Panc1 (cell line): Measurements from ENCODE around the gene KPNB1. TPM values are rescaled to one million over a fixed set of nuclear protein-coding genes. Genes with fewer than 3 reads are reported as not detected.

ENCODE experiments used
- ATAC-seq: fragments of 200-7000 bp; cut with Tn5 transposase; 2 replicates; pipeline ENCODE4 v1.9.1; 2020; ENCODE audit warnings: mild to moderate bottlenecking, moderate library complexity
- BruUV-seq: library from RNA; stranded (reverse); fragments of 400-500 nt; replicated peaks from 2 replicates; lab custom pipeline; 2021; lab: Mats Ljungman, UMichigan
- CTCF ChIA-PET: fragments of 300-600 bp; sonication (Branson Sonifier 250); formaldehyde crosslinking; loops from one replicate; lab custom pipeline; 2022; ENCODE audit warnings: antibody characterized with exemption; lab: Charles Lee
- POLR2A ChIA-PET: fragments of 300-600 bp; sonication (Branson Sonifier 250); formaldehyde crosslinking; loops from one replicate; lab custom pipeline; 2022; ENCODE audit warnings: antibody characterized with exemption; lab: Charles Lee
- DNase-seq: peaks from one replicate; pipeline ENCODE4 v3.0.0-alpha.2; 2010; ENCODE audit warnings: low read depth, low spot score
- H3K27ac ChIP-seq: 2 replicates; pipeline ENCODE4 v1.5.1; 2011; ENCODE audit warnings: mild to moderate bottlenecking, low read length, inconsistent platforms
- H3K27me3 ChIP-seq: fragments of 200-500 bp; sonication (Bioruptor generic); 2 replicates; pipeline ENCODE4 v1.6.0; 2014; ENCODE audit warnings: low read length, inconsistent platforms; ENCODE audit not compliant: control insufficient read depth, insufficient read depth
- H3K36me3 ChIP-seq: fragments of 200-500 bp; sonication (Bioruptor generic); 2 replicates; pipeline ENCODE4 v1.5.1; 2014; ENCODE audit warnings: inconsistent platforms, mild to moderate bottlenecking, low read length, moderate library complexity; ENCODE audit not compliant: control insufficient read depth, insufficient read depth
- H3K4me1 ChIP-seq: 2 replicates; pipeline ENCODE4 v1.5.1; 2011; ENCODE audit warnings: inconsistent platforms, mild to moderate bottlenecking, low read length, moderate library complexity; ENCODE audit not compliant: control insufficient read depth, insufficient read depth
- H3K4me3 ChIP-seq, 2 experiments: 2 replicates each; pipeline ENCODE4 v1.5.1; 2011 to 2012; ENCODE audit warnings: low read depth in 2 of 2, low read length in 2 of 2, mild to moderate bottlenecking in 2 of 2, inconsistent platforms in 1 of 2, moderate library complexity in 1 of 2
- H3K9me3 ChIP-seq: fragments of 200-500 bp; sonication (Bioruptor generic); 2 replicates; pipeline ENCODE4 v1.5.1; 2014; ENCODE audit warnings: low read depth, mild to moderate bottlenecking, inconsistent platforms, low read length, moderate library complexity; ENCODE audit not compliant: control insufficient read depth, insufficient read depth
- POLR2AphosphoS5 ChIP-seq: IDR thresholded peaks from 2 replicates; pipeline ENCODE4 v1.6.1; 2012; ENCODE audit warnings: mild to moderate bottlenecking, low read depth, low read length, moderate library complexity
- SIN3A ChIP-seq: IDR thresholded peaks from 2 replicates; pipeline ENCODE4 v1.6.1; 2012; ENCODE audit warnings: low read depth, mild to moderate bottlenecking, low read length, moderate library complexity, borderline replicate concordance; ENCODE audit not compliant: insufficient read depth
- TCF7L2 ChIP-seq: IDR thresholded peaks from 2 replicates; pipeline ENCODE4 v1.6.1; 2011; ENCODE audit warnings: mild to moderate bottlenecking, low read depth, low read length, inconsistent platforms
- in situ Hi-C: cut with HindIII; loops from 2 replicates; pipeline ENCODE4 v1.10.0; 2016; ENCODE audit warnings: low sequenced_read_pairs, low pct_unique_long_range_greater_than_20kb
- intact Hi-C: fragments of 100-400 bp; cut with micrococcal nuclease; formaldehyde crosslinking; loops from one replicate; pipeline ENCODE4 v1.10.0; 2022; ENCODE audit not compliant: unreplicated experiment
- total RNA-seq: library from RNA; stranded (reverse); gene quantifications from one replicate; pipeline ENCODE4 v1.2.1, GENCODE V29; 2021; ENCODE audit not compliant: unreplicated experiment
- TF ChIP-seq, protein P1 (sequence below): fragments of 450-650 bp; IDR thresholded peaks from 2 replicates; pipeline ENCODE4 v1.5.1; 2017; ENCODE audit warnings: mild to moderate bottlenecking
- TF ChIP-seq, protein P2 (sequence below), 2 experiments: IDR thresholded peaks; 2 replicates each; pipeline ENCODE4 v1.6.1; 2011 to 2012; ENCODE audit warnings: low read depth in 2 of 2, control low read depth in 1 of 2, low read length in 1 of 2, mild to moderate bottlenecking in 1 of 2, moderate library complexity in 1 of 2; ENCODE audit not compliant: insufficient read depth in 1 of 2

Gene KPNB1
- total RNA-seq, 1 experiment from 2014 or later: 666 TPM

- peak overlapping the region; percentile 99 for H3K27ac ChIP-seq
- ATAC-seq: peak; percentile 76
- peak; percentile 94 for TF ChIP-seq SIN3A
- TF ChIP-seq, protein P1, sequence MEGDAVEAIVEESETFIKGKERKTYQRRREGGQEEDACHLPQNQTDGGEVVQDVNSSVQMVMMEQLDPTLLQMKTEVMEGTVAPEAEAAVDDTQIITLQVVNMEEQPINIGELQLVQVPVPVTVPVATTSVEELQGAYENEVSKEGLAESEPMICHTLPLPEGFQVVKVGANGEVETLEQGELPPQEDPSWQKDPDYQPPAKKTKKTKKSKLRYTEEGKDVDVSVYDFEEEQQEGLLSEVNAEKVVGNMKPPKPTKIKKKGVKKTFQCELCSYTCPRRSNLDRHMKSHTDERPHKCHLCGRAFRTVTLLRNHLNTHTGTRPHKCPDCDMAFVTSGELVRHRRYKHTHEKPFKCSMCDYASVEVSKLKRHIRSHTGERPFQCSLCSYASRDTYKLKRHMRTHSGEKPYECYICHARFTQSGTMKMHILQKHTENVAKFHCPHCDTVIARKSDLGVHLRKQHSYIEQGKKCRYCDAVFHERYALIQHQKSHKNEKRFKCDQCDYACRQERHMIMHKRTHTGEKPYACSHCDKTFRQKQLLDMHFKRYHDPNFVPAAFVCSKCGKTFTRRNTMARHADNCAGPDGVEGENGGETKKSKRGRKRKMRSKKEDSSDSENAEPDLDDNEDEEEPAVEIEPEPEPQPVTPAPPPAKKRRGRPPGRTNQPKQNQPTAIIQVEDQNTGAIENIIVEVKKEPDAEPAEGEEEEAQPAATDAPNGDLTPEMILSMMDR: no peak
- TF ChIP-seq TCF7L2: no peak
- TF ChIP-seq, protein P2, sequence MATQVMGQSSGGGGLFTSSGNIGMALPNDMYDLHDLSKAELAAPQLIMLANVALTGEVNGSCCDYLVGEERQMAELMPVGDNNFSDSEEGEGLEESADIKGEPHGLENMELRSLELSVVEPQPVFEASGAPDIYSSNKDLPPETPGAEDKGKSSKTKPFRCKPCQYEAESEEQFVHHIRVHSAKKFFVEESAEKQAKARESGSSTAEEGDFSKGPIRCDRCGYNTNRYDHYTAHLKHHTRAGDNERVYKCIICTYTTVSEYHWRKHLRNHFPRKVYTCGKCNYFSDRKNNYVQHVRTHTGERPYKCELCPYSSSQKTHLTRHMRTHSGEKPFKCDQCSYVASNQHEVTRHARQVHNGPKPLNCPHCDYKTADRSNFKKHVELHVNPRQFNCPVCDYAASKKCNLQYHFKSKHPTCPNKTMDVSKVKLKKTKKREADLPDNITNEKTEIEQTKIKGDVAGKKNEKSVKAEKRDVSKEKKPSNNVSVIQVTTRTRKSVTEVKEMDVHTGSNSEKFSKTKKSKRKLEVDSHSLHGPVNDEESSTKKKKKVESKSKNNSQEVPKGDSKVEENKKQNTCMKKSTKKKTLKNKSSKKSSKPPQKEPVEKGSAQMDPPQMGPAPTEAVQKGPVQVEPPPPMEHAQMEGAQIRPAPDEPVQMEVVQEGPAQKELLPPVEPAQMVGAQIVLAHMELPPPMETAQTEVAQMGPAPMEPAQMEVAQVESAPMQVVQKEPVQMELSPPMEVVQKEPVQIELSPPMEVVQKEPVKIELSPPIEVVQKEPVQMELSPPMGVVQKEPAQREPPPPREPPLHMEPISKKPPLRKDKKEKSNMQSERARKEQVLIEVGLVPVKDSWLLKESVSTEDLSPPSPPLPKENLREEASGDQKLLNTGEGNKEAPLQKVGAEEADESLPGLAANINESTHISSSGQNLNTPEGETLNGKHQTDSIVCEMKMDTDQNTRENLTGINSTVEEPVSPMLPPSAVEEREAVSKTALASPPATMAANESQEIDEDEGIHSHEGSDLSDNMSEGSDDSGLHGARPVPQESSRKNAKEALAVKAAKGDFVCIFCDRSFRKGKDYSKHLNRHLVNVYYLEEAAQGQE (IDR thresholded peaks at IDR 0.05; ENCODE audit: insufficient read depth in 1 of 2, low read depth in 2 of 2, low read length in 1 of 2): no peak
- TF ChIP-seq POLR2AphosphoS5: peak; percentile 97
- peak overlapping the region; percentile 88 to 96 for H3K4me3 ChIP-seq
- POLR2A ChIA-PET: interaction anchor here (0.5 to 0.9 kb wide), 6 partner anchors 14 to 121 kb away, joined by 3 to 10 read pairs (median 7); no protein-coding TSS in a partner anchor
- peaks cover 43% of the 10 kb centered on the region for H3K36me3 ChIP-seq
- H3K4me1 ChIP-seq: peaks cover 45% of the 10 kb centered on the region
- no TSS peak for BruUV-seq
- in situ Hi-C loops: no loop called here
- no peaks in the 10 kb centered on the region for H3K9me3 ChIP-seq
- intact Hi-C loops: no loop called here
- DNase-seq: peak; percentile 54
- CTCF ChIA-PET: no interaction called here
- no peaks in the 10 kb centered on the region for H3K27me3 ChIP-seq
Observed at GRCh38 chr17:47650525-47651522, 1.1 kb downstream of the KPNB1 start.

DNA sequence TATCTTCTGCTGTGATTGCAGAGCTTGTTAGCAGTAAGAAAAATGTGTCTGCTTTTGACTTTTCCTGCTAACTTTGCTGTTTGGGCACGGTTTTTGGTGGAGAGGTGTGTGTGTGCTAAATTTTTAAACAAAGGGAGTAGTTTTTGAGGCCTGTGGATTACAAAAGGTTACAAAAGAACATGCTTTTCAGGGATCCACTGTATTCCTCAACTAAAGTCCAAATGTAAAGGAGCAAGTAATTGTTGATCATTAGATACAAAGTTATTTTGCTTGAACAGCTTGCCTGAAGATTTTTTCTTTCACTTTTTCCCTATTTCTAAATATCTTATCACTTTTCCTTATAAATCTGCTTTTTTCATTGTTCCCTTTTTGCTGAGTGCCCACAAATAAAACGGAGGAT is 2.0 kb downstream of the KPNB1 start:
- CTCF ChIA-PET: no interaction called here
- intact Hi-C loops: no loop called here

More for the DNA sequence above, 2.0 kb downstream of the KPNB1 start:
- no peak for ATAC-seq
- no peaks in the 10 kb centered on the region for H3K27me3 ChIP-seq
- peak overlapping the region; percentile 88 to 96 for H3K4me3 ChIP-seq
- TF ChIP-seq TCF7L2 (no peak), SIN3A (no peak), POLR2AphosphoS5 (no peak)
- TF ChIP-seq, protein P2 (IDR thresholded peaks at IDR 0.05; ENCODE audit: insufficient read depth in 1 of 2, low read depth in 2 of 2, low read length in 1 of 2): no peak
- TF ChIP-seq, protein P1: no peak
- POLR2A ChIA-PET: interaction anchor here (0.5 to 0.7 kb wide), 2 partner anchors 30 to 55 kb away, joined by 8 to 10 read pairs; no protein-coding TSS in a partner anchor
- BruUV-seq: TSS peak; percentile 75
- H3K36me3 ChIP-seq: peaks cover 49% of the 10 kb centered on the region
- no peaks in the 10 kb centered on the region for H3K9me3 ChIP-seq
- in situ Hi-C loops: no loop called here
- H3K27ac ChIP-seq: peak overlapping the region; percentile 99
- no peak for DNase-seq
- H3K4me1 ChIP-seq: peaks cover 45% of the 10 kb centered on the region
